ENCODE data around the gene CA12.

The CA12 gene

DNA sequence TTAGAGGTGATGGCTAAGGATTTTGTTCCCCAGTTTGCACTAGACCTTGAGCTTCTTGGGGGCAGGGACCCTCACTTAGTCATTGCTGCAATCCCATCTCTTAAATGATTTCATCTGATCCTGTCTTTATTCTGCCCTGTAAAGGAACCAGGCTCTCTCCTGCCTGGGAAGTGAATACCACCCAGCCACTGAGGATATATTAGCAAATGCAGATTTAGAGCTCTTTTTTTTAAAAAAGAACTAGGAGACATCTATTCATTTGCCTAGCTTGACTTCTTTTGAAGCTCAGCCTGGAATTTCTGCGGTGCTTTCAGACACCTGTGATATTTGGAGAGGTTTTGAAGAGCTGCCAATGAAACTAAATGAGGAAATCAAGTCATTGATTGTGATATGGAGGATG lies 41.8 kb downstream of the CA12 start:
- Histone ChIP-seq H3K27me3 (ENCODE audit: insufficient read depth, poor library complexity, severe bottlenecking) (no peaks in the 10 kb centered on the region), H3K27ac (replicated peaks) (no peak overlapping the region), H3K4me3 (replicated peaks; ENCODE audit: insufficient read depth, low read length) (no peak overlapping the region)
- DNase-seq (ENCODE audit: low read depth in 1 of 2, low spot score in 1 of 2) = no peak
- TF ChIP-seq, protein P1, sequence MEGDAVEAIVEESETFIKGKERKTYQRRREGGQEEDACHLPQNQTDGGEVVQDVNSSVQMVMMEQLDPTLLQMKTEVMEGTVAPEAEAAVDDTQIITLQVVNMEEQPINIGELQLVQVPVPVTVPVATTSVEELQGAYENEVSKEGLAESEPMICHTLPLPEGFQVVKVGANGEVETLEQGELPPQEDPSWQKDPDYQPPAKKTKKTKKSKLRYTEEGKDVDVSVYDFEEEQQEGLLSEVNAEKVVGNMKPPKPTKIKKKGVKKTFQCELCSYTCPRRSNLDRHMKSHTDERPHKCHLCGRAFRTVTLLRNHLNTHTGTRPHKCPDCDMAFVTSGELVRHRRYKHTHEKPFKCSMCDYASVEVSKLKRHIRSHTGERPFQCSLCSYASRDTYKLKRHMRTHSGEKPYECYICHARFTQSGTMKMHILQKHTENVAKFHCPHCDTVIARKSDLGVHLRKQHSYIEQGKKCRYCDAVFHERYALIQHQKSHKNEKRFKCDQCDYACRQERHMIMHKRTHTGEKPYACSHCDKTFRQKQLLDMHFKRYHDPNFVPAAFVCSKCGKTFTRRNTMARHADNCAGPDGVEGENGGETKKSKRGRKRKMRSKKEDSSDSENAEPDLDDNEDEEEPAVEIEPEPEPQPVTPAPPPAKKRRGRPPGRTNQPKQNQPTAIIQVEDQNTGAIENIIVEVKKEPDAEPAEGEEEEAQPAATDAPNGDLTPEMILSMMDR (IDR thresholded peaks at IDR 0.05; ENCODE audit: insufficient read depth, low read length) = no peak
- TF ChIP-seq, protein P2, sequence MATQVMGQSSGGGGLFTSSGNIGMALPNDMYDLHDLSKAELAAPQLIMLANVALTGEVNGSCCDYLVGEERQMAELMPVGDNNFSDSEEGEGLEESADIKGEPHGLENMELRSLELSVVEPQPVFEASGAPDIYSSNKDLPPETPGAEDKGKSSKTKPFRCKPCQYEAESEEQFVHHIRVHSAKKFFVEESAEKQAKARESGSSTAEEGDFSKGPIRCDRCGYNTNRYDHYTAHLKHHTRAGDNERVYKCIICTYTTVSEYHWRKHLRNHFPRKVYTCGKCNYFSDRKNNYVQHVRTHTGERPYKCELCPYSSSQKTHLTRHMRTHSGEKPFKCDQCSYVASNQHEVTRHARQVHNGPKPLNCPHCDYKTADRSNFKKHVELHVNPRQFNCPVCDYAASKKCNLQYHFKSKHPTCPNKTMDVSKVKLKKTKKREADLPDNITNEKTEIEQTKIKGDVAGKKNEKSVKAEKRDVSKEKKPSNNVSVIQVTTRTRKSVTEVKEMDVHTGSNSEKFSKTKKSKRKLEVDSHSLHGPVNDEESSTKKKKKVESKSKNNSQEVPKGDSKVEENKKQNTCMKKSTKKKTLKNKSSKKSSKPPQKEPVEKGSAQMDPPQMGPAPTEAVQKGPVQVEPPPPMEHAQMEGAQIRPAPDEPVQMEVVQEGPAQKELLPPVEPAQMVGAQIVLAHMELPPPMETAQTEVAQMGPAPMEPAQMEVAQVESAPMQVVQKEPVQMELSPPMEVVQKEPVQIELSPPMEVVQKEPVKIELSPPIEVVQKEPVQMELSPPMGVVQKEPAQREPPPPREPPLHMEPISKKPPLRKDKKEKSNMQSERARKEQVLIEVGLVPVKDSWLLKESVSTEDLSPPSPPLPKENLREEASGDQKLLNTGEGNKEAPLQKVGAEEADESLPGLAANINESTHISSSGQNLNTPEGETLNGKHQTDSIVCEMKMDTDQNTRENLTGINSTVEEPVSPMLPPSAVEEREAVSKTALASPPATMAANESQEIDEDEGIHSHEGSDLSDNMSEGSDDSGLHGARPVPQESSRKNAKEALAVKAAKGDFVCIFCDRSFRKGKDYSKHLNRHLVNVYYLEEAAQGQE (IDR thresholded peaks at IDR 0.05; ENCODE audit: insufficient replicate concordance, low read depth) = no peak
- TF ChIP-seq SPI1 (IDR thresholded peaks at IDR 0.05; ENCODE audit: borderline replicate concordance, low read depth) (no peak), POLR2AphosphoS5 (IDR thresholded peaks at IDR 0.05; ENCODE audit: low read depth) (no peak)

- Histone ChIP-seq H3K27me3 (ENCODE audit: insufficient read depth, poor library complexity, severe bottlenecking) (no peaks in the 10 kb centered on the region), H3K27ac (replicated peaks) (no peak overlapping the region), H3K4me3 (replicated peaks; ENCODE audit: insufficient read depth, low read length) (no peak overlapping the region)
- DNase-seq (ENCODE audit: low read depth in 1 of 2, low spot score in 1 of 2) = no peak
- TF ChIP-seq POLR2AphosphoS5 (IDR thresholded peaks at IDR 0.05; ENCODE audit: low read depth) = no peak
- TF ChIP-seq, protein P2 (IDR thresholded peaks at IDR 0.05; ENCODE audit: insufficient replicate concordance, low read depth) = no peak
- no peak for TF ChIP-seq GABPA (IDR thresholded peaks at IDR 0.05; ENCODE audit: low read depth)
- TF ChIP-seq, protein P1 (IDR thresholded peaks at IDR 0.05; ENCODE audit: insufficient read depth, low read length) = no peak
Observed at GRCh38 chr15:63339006-63339766, 42.5 kb downstream of the CA12 start.

GRCh38 chr15:63338170-63338569 lies 43.5 kb downstream of the CA12 start:
- no peak for TF ChIP-seq POLR2AphosphoS5 (IDR thresholded peaks at IDR 0.05; ENCODE audit: low read depth)
- TF ChIP-seq, protein P1 (IDR thresholded peaks at IDR 0.05; ENCODE audit: insufficient read depth, low read length) = no peak
- no peak for TF ChIP-seq SPI1 (IDR thresholded peaks at IDR 0.05; ENCODE audit: borderline replicate concordance, low read depth)
- TF ChIP-seq, protein P2 (IDR thresholded peaks at IDR 0.05; ENCODE audit: insufficient replicate concordance, low read depth) = no peak
- no peak for TF ChIP-seq GABPA (IDR thresholded peaks at IDR 0.05; ENCODE audit: low read depth)
- DNase-seq (ENCODE audit: low read depth in 1 of 2, low spot score in 1 of 2) = no peak
- Histone ChIP-seq H3K27me3 (ENCODE audit: insufficient read depth, poor library complexity, severe bottlenecking) (no peaks in the 10 kb centered on the region), H3K27ac (replicated peaks) (no peak overlapping the region), H3K4me3 (replicated peaks; ENCODE audit: insufficient read depth, low read length) (no peak overlapping the region)
